HEK293T (cell line): ENCODE measurements around the gene APBB2.

Experiments
- CTCF ChIA-PET: fragments of 350-600 bp; formaldehyde crosslinking; extraction: SDS; loops from one replicate; lab custom pipeline; 2021; ENCODE audit warnings: antibody characterized with exemption, inconsistent platforms; lab: Yijun Ruan, JAX
- POLR2A ChIA-PET: fragments of 350-600 bp; formaldehyde crosslinking; extraction: SDS; loops from one replicate; lab custom pipeline; 2020; ENCODE audit warnings: antibody characterized with exemption, inconsistent platforms; lab: Yijun Ruan, JAX
- DNase-seq: peaks from one replicate; pipeline ENCODE4 v3.0.0; 2012; ENCODE audit warnings: mixed read lengths; ENCODE audit errors: extremely low spot score
- ARNT ChIP-seq: fragments of 450-650 bp; IDR thresholded peaks from 2 replicates; pipeline ENCODE4 v1.6.1; 2017; ENCODE audit warnings: mild to moderate bottlenecking
- BHLHE40 ChIP-seq: fragments of 450-650 bp; IDR thresholded peaks from 2 replicates; pipeline ENCODE4 v1.6.1; 2016; ENCODE audit warnings: mild to moderate bottlenecking, moderate library complexity, borderline replicate concordance
- CTBP1 ChIP-seq: fragments of 450-650 bp; IDR thresholded peaks from 2 replicates; pipeline ENCODE4 v1.6.1; 2016; ENCODE audit warnings: borderline replicate concordance
- ELF4 ChIP-seq: fragments of 450-650 bp; IDR thresholded peaks from 2 replicates; pipeline ENCODE4 v1.6.1; 2017; ENCODE audit warnings: antibody characterized with exemption
- FOXA1 ChIP-seq: fragments of 450-650 bp; IDR thresholded peaks from 2 replicates; pipeline ENCODE4 v1.6.1; 2016; ENCODE audit warnings: mild to moderate bottlenecking
- FOXK2 ChIP-seq: fragments of 450-650 bp; IDR thresholded peaks from 2 replicates; pipeline ENCODE4 v1.6.1; 2016; ENCODE audit warnings: mild to moderate bottlenecking
- FOXM1 ChIP-seq: fragments of 450-650 bp; IDR thresholded peaks from 2 replicates; pipeline ENCODE4 v1.6.1; 2017; ENCODE audit warnings: mild to moderate bottlenecking, borderline replicate concordance
- HDGF ChIP-seq: fragments of 450-650 bp; IDR thresholded peaks from 2 replicates; pipeline ENCODE4 v1.6.1; 2017; ENCODE audit warnings: antibody characterized with exemption, borderline replicate concordance
- L3MBTL2 ChIP-seq: fragments of 450-650 bp; conservative IDR thresholded peaks from 2 replicates; pipeline ENCODE4 v1.6.1; 2016; ENCODE audit warnings: mild to moderate bottlenecking
- LEF1 ChIP-seq: fragments of 450-650 bp; IDR thresholded peaks from 2 replicates; pipeline ENCODE4 v1.6.1; 2017; ENCODE audit warnings: mild to moderate bottlenecking, borderline replicate concordance
- NFRKB ChIP-seq: fragments of 450-650 bp; IDR thresholded peaks from 2 replicates; pipeline ENCODE4 v1.6.1; 2016; ENCODE audit warnings: mild to moderate bottlenecking, moderate library complexity
- PKNOX1 ChIP-seq: fragments of 450-650 bp; IDR thresholded peaks from 2 replicates; pipeline ENCODE4 v1.6.1; 2016
- SP1 ChIP-seq: fragments of 450-650 bp; IDR thresholded peaks from 2 replicates; pipeline ENCODE4 v1.6.1; 2017
- SUZ12 ChIP-seq: fragments of 450-650 bp; IDR thresholded peaks from 2 replicates; pipeline ENCODE4 v1.6.1; 2016; ENCODE audit warnings: mild to moderate bottlenecking
- TARDBP ChIP-seq: fragments of 450-650 bp; IDR thresholded peaks from 2 replicates; pipeline ENCODE4 v1.6.1; 2016
- ZNF384 ChIP-seq: fragments of 450-650 bp; IDR thresholded peaks from 2 replicates; pipeline ENCODE4 v1.6.1; 2016

APBB2 gene

GRCh38 chr4:40874331-40874730 lies 340.0 kb downstream of the APBB2 start:
- ChIA-PET POLR2A (interaction anchor here (0.6 kb wide), 1 partner anchor 16 kb away, joined by 3 read pairs; no protein-coding TSS in a partner anchor), CTCF (interaction anchor here (1.0 kb wide), 1 partner anchor 34 kb away, joined by 3 read pairs; no protein-coding TSS in a partner anchor)
- no peak for DNase-seq
- no peak for TF ChIP-seq FOXK2
- no peak for TF ChIP-seq BHLHE40
- no peak for TF ChIP-seq NFRKB

- TF ChIP-seq TARDBP (no peak), SP1 (no peak), NFRKB (no peak), HDGF (no peak), BHLHE40 (no peak), LEF1 (no peak), ELF4 (no peak), FOXA1 (no peak), PKNOX1 (no peak), CTBP1 (no peak), FOXK2 (no peak), FOXM1 (no peak), ARNT (no peak), ZNF384 (no peak), SUZ12 (no peak), L3MBTL2 (no peak)
- CTCF ChIA-PET, result no interaction called here
- DNase-seq, result no peak
- POLR2A ChIA-PET, result no interaction called here
These were observed 342.6 kb downstream of the APBB2 start for GRCh38 chr4:40871695-40872250.

GRCh38 chr4:40870150-40870549 lies 344.2 kb downstream of the APBB2 start:
- POLR2A ChIA-PET, result no interaction called here
- CTCF ChIA-PET, result no interaction called here
- no peak for DNase-seq
- no peak for TF ChIP-seq FOXK2
- TF ChIP-seq TARDBP, result no peak
- no peak for TF ChIP-seq HDGF
- TF ChIP-seq L3MBTL2, result no peak
- no peak for TF ChIP-seq FOXM1
- no peak for TF ChIP-seq LEF1
- no peak for TF ChIP-seq ELF4

- CTCF ChIA-PET, result no interaction called here
- TF ChIP-seq ZNF384 (no peak), SP1 (no peak), NFRKB (no peak), SUZ12 (no peak), PKNOX1 (no peak), FOXK2 (no peak), BHLHE40 (no peak), ELF4 (no peak), LEF1 (no peak), ARNT (no peak), HDGF (no peak), L3MBTL2 (no peak), FOXM1 (no peak), TARDBP (no peak), CTBP1 (no peak)
- no peak for DNase-seq
- POLR2A ChIA-PET, result no interaction called here
These were observed 348.6 kb downstream of the APBB2 start for GRCh38 chr4:40865696-40866095.

- no peak for DNase-seq
- no peak for TF ChIP-seq HDGF
- TF ChIP-seq ELF4, result no peak
- TF ChIP-seq FOXM1, result no peak
- no peak for TF ChIP-seq FOXA1
- TF ChIP-seq TARDBP, result no peak
- TF ChIP-seq BHLHE40, result no peak
- TF ChIP-seq FOXK2, result no peak
- TF ChIP-seq ZNF384, result no peak
- TF ChIP-seq SUZ12, result no peak
- ChIA-PET CTCF (no interaction called here), POLR2A (no interaction called here)
These were observed 349.8 kb downstream of the APBB2 start for GRCh38 chr4:40864531-40864930.

- POLR2A ChIA-PET, result interaction anchor here (1.0 kb wide), 1 partner anchor 8 kb away, joined by 3 read pairs; no protein-coding TSS in a partner anchor
- DNase-seq, result no peak
- CTCF ChIA-PET, result no interaction called here
- no peak for TF ChIP-seq L3MBTL2
- no peak for TF ChIP-seq HDGF
- TF ChIP-seq NFRKB, result no peak
- TF ChIP-seq FOXK2, result no peak
- no peak for TF ChIP-seq BHLHE40
- no peak for TF ChIP-seq FOXA1
- no peak for TF ChIP-seq SUZ12
- no peak for TF ChIP-seq SP1
- TF ChIP-seq ZNF384, result no peak
- no peak for TF ChIP-seq ARNT
- TF ChIP-seq TARDBP, result no peak
- TF ChIP-seq FOXM1, result no peak
- no peak for TF ChIP-seq CTBP1
- TF ChIP-seq LEF1, result no peak
- TF ChIP-seq PKNOX1, result no peak
- no peak for TF ChIP-seq ELF4
These were observed 355.4 kb downstream of the APBB2 start for GRCh38 chr4:40858962-40859361.
